ENCODE results near the gene CDH23.

The CDH23 gene

DNA sequence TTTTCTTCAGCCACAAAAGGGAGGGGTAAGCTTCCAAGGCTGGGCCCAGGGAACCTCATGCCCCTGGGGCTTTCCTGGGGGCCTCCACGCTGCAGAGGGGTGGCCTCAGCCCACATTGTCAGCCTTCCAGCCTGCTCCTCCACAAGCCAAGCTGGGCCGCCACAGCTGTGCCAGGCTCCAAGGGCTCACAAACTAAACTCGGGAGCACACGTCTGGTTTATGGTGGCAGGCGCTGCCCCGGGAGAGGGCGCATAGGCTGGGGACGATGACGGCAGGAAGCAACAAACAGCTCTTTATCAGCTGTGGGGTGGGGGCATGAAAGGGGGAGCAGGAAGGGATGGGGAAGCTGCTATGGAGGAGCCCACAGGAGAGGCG lies 6.3 kb upstream of the CDH23 start:
- no peak overlapping the region for H3K4me3 ChIP-seq (ENCODE audit: low read depth, low read length)
- no peak for DNase-seq (ENCODE audit: low read depth)

DNA sequence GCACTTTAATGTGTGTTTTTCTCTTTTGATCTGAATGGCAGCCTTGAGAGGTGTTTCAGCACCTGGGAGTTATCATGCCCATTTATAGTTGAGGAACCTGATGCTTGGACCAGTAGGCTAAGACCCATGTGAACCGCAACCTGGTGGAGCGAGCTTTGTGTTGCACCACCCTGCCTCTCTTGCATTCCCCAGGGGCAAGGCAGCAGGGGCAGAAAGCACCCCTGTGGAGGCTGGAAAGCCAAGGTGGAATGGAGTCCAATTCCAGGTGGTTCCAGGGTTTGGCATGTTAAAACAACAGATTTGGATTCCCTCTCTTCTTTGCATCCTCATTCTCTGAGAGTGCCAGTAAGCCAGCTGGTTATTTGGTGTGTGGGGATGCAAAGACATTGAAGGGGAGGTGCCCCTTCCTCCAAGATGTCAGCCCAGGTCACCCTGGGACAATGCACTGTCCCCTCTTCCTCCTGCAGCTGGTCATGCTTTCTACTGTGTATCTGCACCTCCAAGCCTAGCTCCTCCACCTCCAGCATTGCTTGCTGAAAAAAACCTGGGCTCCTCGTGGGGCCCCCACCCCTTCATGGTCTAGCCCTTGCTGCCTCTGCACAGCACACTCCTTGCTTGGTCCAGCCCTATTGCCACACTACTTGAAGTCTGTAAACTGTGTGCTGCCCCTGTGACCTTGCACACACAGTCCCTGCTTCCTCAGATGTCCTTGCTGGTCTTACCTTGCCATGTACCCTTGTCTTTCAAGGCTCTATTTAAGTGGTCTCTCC lies 5.6 kb upstream of the CDH23 start:
- no peak for DNase-seq (ENCODE audit: low read depth)
- H3K4me3 ChIP-seq (ENCODE audit: low read depth, low read length), result no peak overlapping the region

DNA sequence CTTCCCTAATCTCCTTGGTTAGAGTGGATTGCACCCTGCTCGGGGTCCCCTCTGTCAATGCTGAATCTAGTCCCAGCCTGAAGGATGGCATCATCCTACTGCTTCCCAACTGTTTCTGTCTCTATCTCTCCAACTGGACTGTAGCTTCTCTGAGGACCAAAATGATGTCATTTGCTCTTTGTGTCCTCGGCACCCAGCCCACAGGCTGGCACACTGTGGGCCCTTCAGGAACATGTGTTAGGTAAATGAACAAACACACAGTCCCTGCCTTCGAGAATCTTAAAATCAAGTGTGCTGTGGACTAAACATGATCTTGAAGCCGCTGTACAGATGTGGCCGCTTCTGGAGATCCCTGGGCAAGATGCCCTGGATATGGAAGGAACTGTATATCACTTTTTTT lies 5.0 kb upstream of the CDH23 start:
- no peak overlapping the region for H3K4me3 ChIP-seq (ENCODE audit: low read depth, low read length)
- DNase-seq (ENCODE audit: low read depth), result no peak

DNA sequence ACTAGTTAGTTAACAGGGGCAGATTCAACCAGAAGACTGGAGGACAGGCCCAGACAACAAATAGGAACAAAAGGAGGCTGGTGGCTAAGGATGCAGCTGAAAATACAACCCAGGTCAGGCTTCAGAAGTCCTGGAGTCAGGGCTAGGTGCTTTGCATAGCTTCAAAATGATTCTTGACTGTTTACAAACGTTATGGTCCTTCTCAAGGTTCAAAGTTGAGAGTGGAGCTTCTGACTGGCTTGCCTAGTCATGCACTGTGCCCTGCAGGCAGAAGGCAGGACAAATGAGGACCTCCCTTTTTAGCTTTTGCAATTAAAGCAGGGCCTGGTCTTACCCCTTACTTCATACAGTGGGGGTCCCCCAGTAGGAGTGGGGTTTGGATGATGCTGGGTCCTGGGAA lies 4.4 kb upstream of the CDH23 start:
- DNase-seq (ENCODE audit: low read depth), result no peak
- no peak overlapping the region for H3K4me3 ChIP-seq (ENCODE audit: low read depth, low read length)

DNA sequence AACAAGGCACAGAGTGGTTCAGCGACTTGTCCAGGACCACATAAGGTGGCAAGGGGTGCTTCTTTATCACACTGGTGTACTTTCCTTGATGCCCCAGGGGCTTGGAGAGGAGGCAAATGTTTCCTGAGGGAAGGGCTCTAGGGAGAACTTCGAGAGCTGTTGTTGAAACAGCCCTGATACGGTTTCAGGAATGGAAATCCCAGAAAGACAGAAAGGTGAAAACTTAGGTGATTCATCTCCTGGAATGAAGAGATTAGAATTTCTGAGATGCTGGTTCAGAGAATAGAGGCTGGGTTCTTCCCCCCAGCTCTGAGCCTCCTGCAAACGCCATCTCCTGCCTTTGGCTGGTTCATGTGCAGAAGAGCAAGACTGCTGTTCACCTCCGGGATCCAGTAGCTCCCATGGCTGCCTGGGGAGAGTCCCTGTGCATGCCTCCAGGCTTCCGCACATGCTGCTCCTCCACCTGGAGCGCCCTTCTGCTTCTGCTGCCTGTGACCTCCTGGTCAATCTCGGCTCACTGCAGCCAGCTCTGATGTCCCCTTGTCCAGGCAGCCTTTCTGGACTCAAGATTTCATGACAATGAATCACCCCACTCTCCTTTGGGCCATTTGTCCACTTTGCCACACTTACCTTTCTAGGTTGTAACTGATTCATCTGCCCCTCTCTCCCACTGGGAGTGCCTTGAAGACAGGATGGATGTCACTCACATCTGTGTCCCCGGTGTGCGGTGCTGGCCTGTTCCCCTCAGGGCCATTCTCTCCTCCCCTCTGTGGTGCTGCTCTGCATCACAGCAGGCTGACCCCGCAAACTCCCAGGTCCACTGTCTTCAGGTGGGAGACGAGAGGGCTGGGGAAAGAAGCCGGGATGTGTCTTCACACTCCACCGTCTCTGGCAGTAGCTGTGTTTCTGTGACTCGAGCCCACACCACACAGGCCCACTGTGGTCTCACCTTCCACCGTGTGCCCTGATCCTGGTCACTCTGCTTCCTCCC lies 3.6 kb upstream of the CDH23 start:
- H3K4me3 ChIP-seq (ENCODE audit: low read depth, low read length), result no peak overlapping the region
- DNase-seq (ENCODE audit: low read depth), result no peak

DNA sequence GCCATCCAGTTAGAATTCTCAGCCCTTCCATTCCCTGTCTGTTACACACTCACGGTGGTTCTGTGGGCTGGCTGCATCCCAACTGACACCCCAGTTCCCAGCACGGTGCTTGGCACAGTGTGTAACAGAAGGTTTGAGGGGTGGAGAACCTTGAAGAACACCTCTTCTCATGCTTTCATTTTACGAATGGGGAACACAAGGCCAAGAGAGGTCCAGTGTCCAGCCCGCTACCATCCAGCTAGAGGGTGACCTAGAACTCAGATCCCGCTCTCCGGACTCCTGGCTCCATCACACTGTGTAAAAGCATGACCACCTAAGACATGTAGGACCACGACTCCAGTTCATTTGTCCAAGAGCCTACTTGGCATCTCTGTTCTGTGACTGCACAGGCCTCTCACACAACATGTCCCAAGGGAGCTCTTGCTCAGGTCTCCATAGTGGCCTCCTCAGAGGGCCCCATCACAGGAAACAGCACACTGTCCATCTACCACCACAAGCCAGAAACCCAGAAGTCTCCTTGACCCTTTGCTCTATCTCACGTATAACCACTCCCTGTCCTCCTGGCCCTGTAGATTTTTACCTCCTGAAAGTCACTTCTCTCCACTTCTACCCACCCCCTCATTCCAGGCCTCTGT lies 2.8 kb upstream of the CDH23 start:
- H3K4me3 ChIP-seq (ENCODE audit: low read depth, low read length), result no peak overlapping the region
- no peak for DNase-seq (ENCODE audit: low read depth)

DNA sequence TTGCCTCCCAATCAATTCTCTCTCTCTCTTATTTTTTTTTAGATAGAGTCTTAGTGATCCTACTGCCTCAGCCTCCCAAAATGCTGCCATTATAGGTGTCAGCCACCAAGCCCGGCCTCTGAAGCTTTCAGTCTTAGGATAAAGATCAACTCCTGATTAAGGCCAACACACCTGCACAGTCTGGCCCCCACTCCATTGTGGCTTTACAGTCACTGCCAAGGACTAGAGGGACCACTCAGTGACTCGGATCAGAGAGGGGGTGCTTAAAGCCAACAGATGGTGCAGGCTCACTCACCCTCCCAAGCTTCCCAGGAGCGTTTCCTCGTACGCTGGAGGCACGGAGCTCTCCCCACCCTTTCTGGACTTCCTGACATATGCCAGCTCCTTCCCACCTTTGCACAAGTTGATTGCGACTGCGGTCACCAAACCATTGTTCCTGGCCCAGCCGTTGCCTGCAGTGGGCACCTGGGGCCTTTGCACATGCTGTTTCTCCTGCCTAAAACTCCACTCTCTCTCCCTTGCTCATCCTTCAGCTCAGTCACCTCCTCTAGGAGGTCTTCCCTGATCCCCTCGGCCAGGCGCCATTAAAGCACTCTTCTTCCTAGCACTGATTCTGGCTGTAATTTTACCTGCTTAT lies 1.7 kb upstream of the CDH23 start:
- no peak overlapping the region for H3K4me3 ChIP-seq (ENCODE audit: low read depth, low read length)
- DNase-seq (ENCODE audit: low read depth), result no peak

DNA sequence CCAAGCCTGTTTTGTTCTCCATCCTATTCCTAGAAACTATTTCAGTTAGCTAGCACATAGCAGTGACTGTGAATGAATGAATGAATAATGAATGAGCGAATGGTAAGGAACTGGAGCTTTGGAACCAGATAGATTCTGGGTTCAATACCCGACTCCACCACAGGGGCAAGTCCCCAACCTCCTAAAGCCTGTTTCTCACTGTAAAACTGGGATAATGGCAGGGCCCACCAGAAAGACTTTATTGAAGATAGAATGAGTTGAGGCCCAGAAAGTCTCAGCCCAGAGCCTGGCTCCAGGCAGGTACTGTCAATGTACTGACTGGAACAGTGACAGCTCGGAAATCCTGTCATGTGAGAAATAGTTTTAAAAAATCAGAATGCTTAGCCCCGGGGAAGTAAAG lies 1.1 kb upstream of the CDH23 start:
- H3K4me3 ChIP-seq (ENCODE audit: low read depth, low read length), result no peak overlapping the region
- DNase-seq (ENCODE audit: low read depth), result no peak

DNA sequence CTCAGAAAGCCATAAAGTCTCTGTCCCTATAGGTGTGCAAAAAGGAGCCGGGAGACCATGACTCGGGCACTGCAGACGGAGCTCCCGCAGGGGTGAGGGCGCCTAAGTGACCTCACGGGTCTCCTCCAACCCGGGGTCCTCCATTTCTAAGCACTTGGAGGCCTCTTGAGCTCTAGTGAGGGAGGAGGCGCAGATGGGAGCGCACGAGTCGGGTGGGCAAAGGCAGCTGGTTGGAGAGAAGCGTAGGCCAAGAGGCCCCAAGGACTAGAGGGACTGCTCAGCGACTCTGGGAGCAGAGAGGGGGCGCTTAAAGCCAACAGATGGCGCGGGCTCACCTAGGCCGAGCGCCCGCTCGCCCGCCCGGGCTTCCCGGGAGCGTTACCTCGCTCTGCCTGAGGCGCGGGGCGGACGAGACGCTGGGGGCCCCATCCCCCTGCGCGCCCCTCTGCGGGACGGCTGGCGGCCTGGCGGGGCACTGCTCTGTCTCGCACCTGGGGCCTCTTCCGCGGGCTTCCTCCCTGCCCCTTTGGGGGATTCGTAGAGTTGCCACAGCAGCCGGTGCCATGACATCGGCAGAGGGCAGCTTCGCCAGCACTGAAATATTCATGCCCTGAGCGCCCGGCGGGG lies 523 bp upstream of the CDH23 start:
- no peak for DNase-seq (ENCODE audit: low read depth)

DNA sequence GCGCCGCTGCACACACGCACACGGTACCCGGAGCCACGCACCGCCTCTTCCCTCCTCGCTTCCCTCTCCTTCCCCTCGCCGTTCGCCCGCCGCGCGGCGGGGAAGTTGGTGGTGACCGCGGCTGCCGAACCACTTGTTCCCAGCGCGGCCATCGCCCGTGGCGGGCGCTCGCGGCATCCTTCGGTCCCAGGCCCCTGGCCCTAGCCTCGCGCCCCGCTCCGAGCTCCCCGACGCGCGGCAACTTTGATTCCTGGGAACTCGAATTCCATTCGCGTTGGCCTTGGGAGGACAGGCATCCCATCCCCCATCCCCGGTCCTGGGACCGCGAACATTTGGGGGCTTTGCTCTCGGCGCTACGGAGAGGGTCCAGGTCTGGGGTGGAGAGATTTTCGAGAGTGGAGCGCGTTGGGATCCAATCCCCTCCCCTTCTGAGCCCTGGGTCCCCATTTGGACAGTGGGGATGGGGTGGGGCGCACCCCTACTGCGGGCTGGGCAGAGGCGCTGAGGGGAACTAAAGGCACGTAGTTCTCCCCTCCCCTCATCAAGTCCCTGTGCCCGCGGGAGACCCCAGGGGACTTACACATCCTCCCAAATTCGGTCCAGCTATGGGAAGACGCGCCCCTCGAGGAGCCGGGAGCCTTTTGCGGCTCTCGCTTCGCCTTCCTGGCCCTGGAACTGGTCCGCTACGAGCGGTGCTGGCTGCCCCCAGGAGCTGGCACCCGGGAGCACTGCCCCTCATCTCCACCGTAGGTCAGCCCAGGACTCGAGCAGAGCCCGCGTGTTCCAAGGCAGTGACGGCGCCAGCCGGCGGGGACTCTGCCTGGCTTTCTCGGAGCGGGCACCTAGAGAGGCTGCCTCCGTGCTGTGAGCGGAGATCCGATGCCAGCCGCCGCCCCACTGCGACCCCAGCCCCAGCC lies 834 bp downstream of the CDH23 start:
- no peak overlapping the region for H3K4me3 ChIP-seq (ENCODE audit: low read depth, low read length)
- no peak for DNase-seq (ENCODE audit: low read depth)

More for the DNA sequence above, 523 bp upstream of the CDH23 start:
- H3K4me3 ChIP-seq (ENCODE audit: low read depth, low read length), result no peak overlapping the region

DNA sequence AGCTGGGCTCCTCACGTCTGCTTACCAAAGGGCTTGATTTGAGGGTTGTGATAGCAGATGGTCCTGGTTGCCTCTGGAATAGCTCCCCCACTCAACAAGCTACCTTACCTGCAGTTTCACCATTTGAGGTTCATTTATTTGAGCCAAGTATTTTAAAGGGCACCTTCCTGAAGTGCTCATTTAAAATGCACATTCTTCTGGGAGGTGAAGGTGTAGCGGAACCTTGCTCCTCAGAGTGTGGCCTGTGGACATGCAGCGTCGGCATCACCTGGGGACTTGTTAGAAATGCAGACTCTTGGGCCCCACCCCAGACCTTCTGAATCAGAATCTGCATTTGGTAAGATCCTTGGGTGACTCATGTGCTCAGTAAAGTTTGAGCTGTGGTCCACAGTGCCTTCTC lies 2.3 kb downstream of the CDH23 start:
- no peak overlapping the region for H3K4me3 ChIP-seq (ENCODE audit: low read depth, low read length)
- no peak for DNase-seq (ENCODE audit: low read depth)

DNA sequence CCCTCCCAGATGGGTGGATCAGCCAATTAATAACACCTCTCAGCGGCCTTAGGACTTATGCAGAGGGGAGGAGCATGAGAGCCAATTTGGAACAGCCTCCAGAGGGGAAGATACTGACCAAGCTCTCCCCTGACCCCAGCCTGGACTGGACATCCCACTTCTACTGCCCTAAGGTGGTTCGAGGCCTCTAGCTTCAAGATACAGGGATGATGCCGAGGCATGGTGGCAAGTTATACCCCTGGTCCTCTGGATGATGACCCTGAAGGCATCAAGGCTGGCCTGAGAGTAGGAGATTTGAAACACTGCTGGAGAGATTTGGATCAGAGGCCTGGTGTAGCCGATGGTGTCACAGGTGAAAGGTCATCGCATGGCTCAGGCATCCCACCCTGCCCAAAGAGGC lies 3.2 kb downstream of the CDH23 start:
- no peak for DNase-seq (ENCODE audit: low read depth)

DNA sequence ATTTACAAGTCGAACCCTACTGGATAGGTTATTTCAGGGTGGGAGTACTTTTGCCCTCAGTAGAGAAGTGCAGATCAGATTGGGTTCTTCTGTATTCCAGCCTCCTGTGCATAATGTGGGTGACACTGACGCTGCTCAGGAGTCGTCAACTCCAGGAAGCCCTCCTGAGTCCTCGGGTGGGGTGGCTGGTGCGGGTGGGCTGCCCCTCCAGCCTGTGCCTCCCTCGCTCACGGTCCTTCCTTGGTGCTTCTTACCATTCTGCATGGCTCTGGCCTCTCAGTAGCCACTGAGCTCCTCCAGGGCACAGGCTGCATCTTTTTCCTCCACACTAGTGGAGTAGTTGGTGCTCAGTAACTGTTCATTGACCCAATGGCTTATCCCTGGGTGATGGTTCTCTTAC lies 4.3 kb downstream of the CDH23 start:
- no peak overlapping the region for H3K4me3 ChIP-seq (ENCODE audit: low read depth, low read length)
- no peak for DNase-seq (ENCODE audit: low read depth)

More for the DNA sequence above, 3.2 kb downstream of the CDH23 start:
- H3K4me3 ChIP-seq (ENCODE audit: low read depth, low read length), result no peak overlapping the region

DNA sequence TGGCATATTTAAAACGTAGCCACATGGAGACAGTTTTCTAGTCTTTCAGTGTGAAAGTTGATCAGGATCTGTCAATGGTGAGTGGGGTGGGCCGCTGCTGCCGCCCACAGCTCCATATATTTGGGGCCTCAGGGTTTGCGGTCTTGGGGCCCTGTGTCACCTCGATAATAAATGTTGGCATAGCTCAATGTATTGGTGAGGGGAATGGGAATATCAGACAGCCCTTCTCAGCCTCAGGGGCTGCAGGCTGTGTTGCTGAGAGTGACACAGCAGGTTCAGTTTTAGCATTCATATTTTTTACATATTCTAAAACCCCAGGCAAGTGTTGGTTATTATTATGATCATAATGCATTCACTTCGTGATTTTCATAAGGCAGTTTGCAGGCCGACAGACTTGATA lies 5.3 kb downstream of the CDH23 start:
- H3K4me3 ChIP-seq (ENCODE audit: low read depth, low read length), result no peak overlapping the region
- DNase-seq (ENCODE audit: low read depth), result no peak

DNA sequence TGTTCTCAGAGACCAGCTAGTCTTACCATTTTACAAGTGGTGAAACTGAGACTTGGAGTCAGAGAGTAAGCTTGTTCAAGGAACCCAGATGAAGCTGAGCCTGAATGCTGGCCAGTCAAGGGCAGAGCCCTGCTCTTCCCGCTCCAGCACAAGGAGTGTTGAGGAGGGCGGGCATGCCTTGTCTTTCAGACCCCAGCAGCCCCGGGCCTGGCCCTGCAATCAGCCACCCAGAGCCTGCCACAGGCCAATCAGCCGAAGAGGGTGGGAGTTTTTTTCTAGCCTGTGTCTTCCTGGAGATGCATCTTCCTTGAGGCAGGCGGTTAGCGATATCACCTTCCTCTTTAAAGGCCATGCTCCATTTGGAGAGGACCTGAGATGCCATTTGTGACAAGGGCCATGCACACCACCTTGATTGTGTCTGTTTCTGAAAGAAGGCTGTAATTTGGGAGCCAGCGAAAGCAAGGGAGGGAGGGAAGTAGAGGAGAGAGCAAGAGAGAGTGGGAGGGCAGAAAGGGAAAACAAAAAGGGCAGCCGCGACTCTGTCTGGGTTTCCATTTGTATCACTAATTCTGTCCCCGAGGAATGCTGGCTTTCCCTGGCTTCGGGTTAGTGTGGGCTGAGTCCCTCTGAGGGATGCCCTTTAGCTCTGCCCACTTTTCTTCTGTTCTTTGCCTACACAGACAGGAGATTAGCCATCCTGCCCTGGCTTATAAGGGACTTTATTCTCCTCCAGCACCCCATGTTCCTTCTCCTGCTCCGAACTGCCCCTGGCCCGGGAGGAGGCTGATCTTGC lies 8.0 kb downstream of the CDH23 start:
- DNase-seq (ENCODE audit: low read depth), result no peak
- H3K4me3 ChIP-seq (ENCODE audit: low read depth, low read length), result no peak overlapping the region

DNA sequence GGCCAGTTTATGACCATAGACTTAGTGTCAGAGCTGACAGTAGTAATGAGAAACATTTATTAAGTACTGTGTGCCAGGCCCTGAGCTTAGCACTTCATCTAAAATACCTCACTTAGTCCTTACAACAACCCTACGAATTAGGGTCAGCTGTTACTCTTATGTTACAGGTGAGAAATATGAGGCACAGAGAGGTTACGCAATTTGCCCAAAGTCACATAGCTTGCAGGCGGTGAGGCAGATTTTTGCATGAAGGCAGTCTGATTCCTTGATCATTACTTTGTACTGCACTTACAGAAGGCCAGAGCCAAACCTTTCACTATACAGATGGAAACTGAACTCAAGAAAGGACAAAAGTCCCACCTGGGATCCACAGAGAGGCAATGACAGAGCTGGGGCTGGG lies 10.2 kb downstream of the CDH23 start:
- no peak for DNase-seq (ENCODE audit: low read depth)
- H3K4me3 ChIP-seq (ENCODE audit: low read depth, low read length), result no peak overlapping the region

DNA sequence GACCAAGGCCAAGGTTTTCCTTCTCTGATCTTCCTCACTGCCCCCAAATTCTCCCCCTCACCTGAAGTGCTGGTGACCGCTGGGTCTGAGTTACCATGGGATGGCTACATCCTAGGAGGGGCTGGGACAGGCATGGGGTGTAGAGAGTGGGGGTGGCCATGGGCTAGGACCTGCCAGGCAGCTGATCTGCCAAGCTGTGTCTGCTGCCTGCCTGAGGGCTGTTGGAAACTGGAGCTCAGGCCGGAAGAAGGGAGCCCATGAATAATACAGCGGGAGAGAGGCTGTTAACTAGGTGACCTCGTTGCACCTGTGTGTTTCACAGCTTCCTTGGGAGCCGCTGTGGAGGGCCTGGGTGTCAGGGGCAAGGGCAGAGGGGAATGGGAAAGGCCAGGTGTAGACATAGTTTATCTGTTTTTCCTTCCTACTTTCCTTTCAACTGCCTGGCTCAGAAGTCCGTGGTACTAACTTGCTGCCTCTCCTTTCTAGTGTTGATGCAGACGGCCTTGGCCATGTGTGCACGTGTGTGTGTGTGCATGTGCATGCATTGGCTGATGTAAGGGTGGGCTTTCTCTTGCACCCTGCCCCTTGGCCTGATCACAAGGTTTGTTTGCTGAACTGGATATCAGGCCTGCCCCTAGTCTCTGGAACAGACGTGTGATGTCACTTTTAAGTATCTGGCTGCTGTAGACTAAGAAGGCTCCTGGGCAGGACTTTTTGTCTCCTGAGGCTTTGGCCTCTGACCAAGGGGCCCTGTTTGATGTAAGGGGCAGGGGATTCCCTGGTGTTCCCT lies 11.9 kb downstream of the CDH23 start:
- no peak overlapping the region for H3K4me3 ChIP-seq (ENCODE audit: low read depth, low read length)
- no peak for DNase-seq (ENCODE audit: low read depth)

All from skeletal muscle cell (primary cell).